VCaP (cell line): ENCODE results near the gene RABGAP1L.

ENCODE experiments used
- H3K27ac ChIP-seq: fragments of 450-650 bp; 2 replicates; pipeline ENCODE4 v1.5.1; 2017
- CTCF ChIP-seq: fragments of 450-650 bp; conservative IDR thresholded peaks from 2 replicates; pipeline ENCODE4 v1.5.1; 2017; ENCODE audit warnings: mild to moderate bottlenecking, moderate library complexity

Gene RABGAP1L

GRCh38 chr1:174352117-174352516 is 192.8 kb downstream of the RABGAP1L start:
- no peak overlapping the region for H3K27ac ChIP-seq
- TF ChIP-seq CTCF: no peak

DNA sequence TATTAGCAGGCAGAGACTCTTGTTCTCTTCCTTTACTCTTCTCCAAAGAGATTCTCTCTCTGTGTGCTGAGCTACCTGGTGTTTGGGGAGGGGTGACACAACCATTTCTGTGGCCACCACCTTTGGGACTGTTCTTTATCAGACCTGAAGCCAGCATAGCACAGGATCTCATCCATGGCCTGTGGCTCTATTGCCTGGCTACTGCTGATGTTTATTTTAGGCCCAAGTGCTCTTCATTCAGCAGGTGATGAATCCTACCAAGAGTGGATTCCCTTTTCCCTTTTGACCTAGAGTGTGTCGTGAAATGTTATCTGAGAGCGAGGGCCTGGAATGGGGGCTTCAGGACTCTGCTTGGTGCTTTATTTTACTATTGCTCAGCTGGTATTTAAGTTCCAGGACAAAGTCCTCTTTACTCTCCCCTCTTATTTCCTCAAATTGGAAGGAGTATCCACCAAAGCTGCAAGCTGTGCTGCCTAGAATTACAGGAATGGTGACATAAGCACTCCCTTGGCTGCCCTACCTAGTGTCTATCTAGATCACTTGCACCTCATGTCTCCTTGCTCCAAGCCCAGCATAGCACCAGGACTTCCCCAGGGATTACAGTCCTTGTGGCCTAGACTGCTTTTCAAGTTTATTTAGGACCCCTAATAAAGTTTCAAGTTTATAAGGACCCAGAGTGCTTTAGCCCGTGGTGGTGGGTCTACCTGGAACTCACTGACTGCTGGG is 193.7 kb downstream of the RABGAP1L start:
- H3K27ac ChIP-seq: no peak overlapping the region
- no peak for TF ChIP-seq CTCF

- TF ChIP-seq CTCF: no peak
Observed at GRCh38 chr1:174358344-174358743, 199.0 kb downstream of the RABGAP1L start.

DNA sequence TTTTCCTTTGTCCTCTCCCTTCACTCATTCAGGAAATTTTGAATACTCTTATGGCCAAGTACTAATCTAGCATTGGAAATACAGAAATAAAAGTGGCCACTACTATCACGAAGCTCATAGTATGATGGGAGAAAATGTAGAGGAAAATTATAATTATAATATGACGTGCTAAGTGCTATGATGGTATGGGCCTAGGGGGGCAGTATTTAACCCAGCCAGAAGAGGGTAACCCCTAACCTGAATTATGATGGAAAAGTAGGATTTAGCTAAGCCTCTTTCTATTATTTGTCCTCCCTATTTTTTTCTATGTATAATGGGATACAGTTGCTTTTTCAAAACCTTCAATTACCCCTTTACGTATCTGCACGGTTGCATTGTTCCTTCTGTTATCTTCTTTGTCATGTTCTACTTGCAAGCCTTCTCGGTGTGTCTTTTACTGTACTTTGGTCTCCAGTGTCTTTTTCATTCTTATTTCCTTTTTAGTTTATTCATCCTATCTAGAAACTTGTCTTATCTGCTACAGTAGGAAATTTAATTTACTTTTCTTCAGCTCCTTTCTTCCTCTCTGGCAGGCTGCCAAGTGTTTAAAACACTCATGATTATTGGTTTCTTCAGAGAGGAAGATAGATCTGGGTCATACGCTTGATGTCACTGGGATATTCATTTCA is 199.6 kb downstream of the RABGAP1L start:
- peak overlapping the region; percentile 60 for H3K27ac ChIP-seq
- no peak for TF ChIP-seq CTCF

More at GRCh38 chr1:174358344-174358743, 199.0 kb downstream of the RABGAP1L start:
- H3K27ac ChIP-seq: peak overlapping the region; percentile 60

- TF ChIP-seq CTCF: no peak
Observed at GRCh38 chr1:174359454-174359805, 200.1 kb downstream of the RABGAP1L start.

DNA sequence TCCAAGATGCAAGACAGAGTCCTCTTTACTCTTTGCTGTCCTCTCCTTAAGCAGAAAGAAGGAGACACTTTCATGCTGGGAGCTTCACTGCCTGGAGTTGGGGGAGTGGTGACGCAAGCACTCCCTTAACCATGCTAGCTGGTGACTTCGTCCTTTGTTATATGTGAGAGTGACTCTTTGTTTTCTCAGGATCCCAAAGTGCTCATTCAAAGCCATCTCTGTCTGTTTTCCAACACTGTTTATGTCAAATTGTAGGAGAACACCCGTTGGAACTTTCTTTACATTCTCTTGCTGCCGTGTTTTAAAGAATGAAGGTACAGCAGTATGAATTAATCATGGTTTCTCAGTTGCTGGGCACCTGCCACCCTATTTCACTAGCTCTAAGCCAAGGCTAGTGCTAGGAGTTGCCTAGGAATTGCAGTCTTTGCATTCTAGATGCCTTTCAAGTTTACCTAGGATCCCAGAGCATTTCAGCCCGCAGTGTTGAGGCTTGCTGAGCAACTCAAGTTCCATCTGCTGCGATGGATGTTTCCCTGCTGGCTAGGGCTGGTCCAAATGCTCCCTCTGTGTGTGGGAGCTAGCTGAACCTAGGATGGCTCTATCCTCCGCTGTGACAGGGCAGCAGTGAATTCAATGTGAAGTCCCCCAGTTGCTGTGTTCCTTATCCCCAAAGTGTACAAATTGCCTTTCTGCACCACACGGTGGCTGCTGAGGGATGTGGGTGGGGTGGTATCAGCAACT is 205.8 kb downstream of the RABGAP1L start:
- no peak for TF ChIP-seq CTCF
- H3K27ac ChIP-seq: no peak overlapping the region

More at GRCh38 chr1:174359454-174359805, 200.1 kb downstream of the RABGAP1L start:
- peak overlapping the region; percentile 60 for H3K27ac ChIP-seq

DNA sequence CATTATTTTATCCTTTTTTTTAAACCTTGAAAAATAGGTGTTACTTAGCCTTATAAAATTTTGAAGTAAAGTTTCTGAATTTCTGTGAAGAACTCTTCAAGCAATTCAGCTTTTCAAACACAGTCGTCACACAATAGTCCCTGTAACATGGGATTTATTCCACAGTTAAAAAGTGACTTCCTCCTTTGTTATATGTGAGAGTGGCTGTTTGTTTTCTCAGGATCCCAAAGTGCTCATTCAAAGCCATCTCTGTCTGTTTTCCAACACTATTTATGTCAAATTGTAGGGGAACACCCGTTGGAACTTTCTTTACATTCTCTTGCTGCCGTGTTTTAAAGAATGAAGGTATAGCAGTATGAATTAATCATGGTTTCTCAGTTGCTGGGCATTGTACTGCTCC is 207.6 kb downstream of the RABGAP1L start:
- TF ChIP-seq CTCF: no peak

More for the DNA sequence above, 207.6 kb downstream of the RABGAP1L start:
- H3K27ac ChIP-seq: no peak overlapping the region
